SW 1271 (cell line): Measurements from ENCODE around the gene FBXL22.

Source experiments
- DNase-seq, 2 experiments: peaks; one replicate each; lab custom pipeline; 2025; lab: John Stamatoyannopoulos, UW

The FBXL22 gene

DNA sequence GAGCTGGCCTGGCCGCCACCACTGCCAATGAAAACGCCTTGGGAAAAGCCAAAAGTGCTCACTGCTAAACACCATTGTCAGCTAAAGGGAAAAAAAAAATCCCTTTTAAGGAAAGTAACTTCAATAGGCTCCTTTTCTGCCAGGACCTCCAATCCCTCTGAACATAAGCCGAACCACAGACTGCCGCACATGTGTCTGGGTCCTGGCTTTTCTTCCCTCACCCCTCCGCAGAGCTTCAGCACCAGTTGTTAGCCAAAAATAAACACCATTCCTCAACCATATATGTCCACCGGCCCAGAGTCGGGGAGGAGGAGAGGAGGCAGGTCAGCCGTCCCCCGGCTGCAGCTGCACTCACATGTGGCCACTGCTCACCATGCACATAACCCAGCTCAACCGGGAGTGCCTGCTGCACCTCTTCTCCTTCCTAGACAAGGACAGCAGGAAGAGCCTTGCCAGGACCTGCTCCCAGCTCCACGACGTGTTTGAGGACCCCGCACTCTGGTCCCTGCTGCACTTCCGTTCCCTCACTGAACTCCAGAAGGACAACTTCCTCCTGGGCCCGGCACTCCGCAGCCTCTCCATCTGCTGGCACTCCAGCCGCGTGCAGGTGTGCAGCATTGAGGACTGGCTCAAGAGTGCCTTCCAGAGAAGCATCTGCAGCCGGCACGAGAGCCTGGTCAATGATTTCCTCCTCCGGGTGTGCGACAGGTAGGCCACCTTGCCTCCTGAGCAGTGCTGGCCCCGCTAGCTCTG, at the start of gene FBXL22:
FBXL22 (plus strand) TSS at position 350 of the 753 bp plus-strand sequence; CDS start at position 356, 6 bp downstream.
- no peak for DNase-seq

- DNase-seq, result no peak
Observed at GRCh38 chr15:63551400-63551799, 45.8 kb upstream of the FBXL22 start.

GRCh38 chr15:63553388-63553791, 43.8 kb upstream of the FBXL22 start:
- DNase-seq, result no peak

DNA sequence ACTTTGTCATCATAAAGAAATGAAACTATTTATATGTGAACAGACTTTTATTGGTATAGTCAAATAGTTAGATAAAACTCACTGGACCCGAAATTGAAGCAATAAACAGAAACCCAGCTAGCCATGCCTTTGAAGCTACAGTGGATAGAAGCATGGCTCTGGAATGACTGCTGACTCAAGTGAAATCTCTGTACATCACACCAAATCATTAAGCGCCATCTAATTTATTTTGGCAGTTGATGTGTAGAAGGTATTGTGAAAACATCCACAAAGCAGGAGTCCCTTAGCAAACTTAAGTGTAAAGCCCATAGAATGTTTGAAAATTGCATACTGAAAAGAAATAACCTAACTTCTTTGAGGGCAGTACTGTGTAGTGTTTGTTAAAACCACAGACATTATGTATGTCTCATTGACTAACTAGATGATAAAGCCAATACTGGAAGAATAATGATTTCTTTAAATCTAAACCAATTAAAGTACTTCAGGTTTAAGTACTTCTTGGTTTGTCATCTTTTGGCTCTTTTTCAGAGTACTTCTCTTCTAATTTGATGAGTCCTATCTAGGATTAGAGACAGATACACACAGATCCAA, 42.8 kb upstream of the FBXL22 start:
- no peak for DNase-seq

GRCh38 chr15:63555507-63555906, 41.7 kb upstream of the FBXL22 start:
- no peak for DNase-seq

DNA sequence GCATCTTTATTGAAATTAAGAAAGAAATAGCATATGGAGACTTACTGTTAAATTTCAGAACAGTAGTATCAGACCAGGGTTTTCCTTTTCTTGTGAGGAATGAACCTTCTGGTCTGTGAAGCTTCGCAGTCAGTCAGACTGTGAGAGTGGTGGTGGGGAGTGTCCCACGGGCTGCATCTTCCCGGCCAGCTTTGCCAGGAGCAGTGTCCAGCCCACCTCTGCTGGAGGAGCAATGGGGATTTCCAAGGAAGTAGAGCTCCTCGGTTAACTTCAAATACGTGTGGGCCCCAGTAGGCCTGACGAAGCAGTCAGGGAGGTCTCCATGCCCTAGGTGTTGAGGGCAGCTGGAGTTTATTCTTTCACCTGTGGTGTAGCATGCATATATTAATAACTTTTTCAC, 40.9 kb upstream of the FBXL22 start:
- DNase-seq, result no peak

- DNase-seq, result no peak
Observed at GRCh38 chr15:63556736-63557135, 40.5 kb upstream of the FBXL22 start.

GRCh38 chr15:63559753-63560152, 37.4 kb upstream of the FBXL22 start:
- no peak for DNase-seq

DNA sequence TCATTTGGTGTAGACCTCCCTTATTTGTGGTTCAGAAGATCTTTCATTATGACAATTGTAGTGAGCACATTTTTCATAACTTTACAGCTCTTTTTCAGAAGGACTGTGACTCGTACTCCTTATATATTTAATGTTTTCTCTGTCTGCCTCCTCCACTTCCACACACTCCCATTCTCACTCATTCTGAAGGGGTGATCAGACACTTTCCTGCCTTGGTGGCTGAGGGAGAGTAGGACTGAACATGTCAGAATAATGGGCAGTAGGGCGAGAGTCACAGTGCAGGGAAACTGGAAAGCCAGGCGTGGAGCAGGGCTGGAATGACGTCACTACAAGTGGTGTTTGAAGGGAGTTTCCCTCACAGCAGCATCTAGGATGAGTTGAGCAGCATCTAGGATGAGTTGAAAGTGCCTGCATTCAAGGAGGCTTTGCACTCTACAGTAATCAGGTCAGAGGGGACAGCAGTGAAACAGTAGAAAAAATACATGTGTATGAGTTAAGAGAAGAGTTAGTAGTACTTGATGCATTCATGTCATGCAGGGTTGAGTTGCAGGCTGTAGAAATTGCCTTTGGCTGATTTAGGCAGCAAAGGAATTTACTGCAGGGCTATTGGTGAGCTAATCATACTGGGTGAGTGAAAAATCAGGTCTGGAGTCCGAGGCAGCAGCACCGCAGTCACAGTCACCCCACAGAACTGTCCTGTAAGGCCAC, 36.3 kb upstream of the FBXL22 start:
- DNase-seq, result no peak

DNA sequence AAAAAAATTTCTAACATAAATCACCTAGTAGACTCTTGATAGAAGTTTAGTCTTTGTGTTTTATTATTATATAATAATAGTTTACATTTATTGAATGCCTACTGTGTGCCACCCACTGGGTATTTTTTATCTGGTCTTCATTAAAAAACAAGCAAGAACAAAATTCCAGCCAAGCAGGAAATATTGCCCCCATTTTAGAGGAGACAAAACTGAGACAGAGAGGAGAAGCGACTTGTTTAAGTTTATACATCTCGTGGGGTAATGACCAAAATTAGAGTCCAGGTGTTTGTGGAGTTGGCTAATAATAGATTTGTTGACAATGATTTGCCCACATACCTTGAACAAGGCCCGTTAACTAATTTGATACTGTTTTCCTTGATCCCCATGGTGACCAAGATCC, 33.1 kb upstream of the FBXL22 start:
- DNase-seq, result no peak

- no peak for DNase-seq
Observed at GRCh38 chr15:63565536-63566186, 31.5 kb upstream of the FBXL22 start.

DNA sequence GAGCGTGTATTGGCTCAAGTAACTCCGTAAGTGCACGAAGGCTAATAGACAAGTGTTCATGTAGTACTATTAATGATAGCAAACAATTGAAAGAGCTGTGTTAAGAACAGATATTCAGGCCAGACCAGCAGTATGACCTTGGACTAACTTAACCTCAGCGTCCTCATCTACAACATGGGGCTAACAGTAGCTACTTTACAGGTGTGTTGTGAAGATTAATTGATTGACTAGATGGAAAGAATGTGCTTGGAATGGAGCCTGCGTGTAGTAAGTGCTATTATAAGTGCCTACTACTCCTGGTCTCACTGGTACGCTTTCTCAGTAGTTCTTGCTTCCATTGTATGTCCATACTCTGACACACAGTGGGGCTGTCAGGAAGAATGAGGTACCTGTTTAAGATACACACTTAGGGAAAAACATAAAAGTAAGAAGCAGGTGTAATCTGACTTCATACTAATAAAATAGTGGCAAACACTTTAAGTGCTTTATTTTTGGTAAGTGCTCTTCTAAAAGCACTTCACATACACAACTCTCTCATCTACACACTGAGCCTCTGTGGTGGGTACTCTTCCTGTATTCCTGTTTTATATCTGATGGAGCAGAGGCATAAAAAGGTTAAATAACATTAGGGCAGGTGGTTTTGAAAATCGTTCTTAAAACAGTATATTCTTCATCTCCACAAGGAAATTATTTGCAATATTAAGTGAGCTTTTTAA, 24.3 kb upstream of the FBXL22 start:
- DNase-seq, result no peak

DNA sequence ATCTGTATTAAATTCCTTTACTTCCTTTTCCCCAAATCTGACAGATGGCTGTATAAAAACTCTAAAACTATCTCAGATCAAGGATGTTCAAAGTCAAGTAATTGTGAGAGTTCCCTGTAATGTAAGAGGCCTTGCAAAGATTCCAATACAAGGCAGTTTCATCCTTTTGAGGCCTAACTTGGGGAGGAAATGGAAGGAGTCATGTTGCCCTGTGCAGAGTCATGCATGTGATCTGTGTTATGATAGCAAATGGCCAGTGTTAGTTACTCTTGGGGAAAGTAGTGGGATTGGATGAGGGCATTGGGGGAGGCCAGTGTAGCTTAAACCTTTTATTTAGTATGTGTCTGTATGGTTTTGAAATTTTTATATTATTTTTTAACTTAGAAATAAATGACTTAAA, 23.7 kb upstream of the FBXL22 start:
- DNase-seq, result no peak

- no peak for DNase-seq
Observed at GRCh38 chr15:63575312-63575711, 21.9 kb upstream of the FBXL22 start.

- DNase-seq, result no peak
Observed at GRCh38 chr15:63576441-63576840, 20.7 kb upstream of the FBXL22 start.

DNA sequence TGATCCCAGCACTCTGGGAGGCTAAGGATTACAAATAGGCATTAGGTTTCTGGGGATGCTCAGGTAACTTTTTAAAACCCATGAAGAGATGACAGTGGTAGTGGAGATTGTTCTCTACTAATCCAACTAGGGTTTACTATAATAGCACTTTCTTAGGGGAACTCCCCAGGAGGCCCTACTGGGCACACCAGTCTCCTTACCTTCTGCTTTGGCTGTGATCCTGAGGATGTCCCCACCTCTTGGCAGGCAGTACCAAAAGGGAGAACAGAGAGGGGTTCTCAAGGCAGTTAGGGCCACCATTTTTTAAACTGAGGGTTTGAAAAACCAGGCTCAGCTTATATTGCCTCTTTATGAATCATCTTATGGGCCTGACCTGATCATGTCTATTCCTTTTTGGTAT, 15.0 kb upstream of the FBXL22 start:
- DNase-seq, result no peak

DNA sequence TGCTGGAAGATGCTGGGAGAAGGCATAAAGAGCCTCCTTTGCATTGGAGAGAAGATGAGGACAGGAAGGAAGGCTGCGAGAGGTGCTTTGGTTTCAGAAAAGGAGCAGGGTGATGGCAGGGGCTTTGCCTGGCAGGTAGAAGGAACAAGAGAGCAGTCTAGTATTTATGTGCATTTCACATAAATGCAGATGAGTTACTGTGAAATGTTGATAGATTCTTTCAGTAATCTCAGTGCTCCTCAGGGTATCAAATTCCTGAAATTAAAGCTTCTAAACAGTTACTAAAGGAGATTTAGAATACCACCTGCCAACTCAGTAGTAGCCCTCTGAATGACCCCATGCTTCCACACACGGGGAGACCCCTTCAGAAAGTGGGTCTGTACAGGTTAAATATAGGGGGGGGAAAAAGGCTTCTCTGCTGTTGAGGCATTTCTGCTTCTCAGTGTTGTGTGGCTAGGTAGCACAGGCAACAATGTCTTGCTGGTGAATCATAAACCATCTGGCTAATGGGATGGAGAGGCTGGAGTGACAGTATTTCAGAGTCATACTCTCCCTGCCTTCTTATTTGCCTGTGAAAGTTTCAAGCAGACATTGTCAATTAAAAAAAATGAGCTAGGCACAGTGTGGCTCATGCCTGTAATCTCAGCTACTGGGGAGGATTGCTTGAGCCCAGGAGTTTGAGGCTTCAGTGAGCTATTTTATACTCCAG, 14.3 kb upstream of the FBXL22 start:
- peak in 1 of 2 experiments; percentile 11 for DNase-seq

- no peak for DNase-seq
Observed at GRCh38 chr15:63586790-63587189, 10.4 kb upstream of the FBXL22 start.

GRCh38 chr15:63587527-63587926, 9.7 kb upstream of the FBXL22 start:
- DNase-seq, result no peak

GRCh38 chr15:63588826-63589225, 8.4 kb upstream of the FBXL22 start:
- no peak for DNase-seq
